ENCODE data around the gene CELSR1. TPM values are rescaled to one million over a fixed set of nuclear protein-coding genes. Genes with fewer than 3 reads are reported as not detected.

CELSR1 gene
- polyA plus RNA-seq, 12 donors, result 1.4 to 24.7 (median 5.0) TPM; not detected in 1

GRCh38 chr22:46574993-46575910, 37.8 kb upstream of the CELSR1 start:
- DNase-seq, result no peak

GRCh38 chr22:46574438-46574992, 37.1 kb upstream of the CELSR1 start:
- no peak for DNase-seq

- DNase-seq, result no peak
These were observed 36.5 kb upstream of the CELSR1 start for GRCh38 chr22:46573781-46574437.

GRCh38 chr22:46572911-46573780, 35.7 kb upstream of the CELSR1 start:
- no peak for DNase-seq

GRCh38 chr22:46571642-46572250, 34.3 kb upstream of the CELSR1 start:
- no peak for DNase-seq

- DNase-seq, result no peak
These were observed 32.7 kb upstream of the CELSR1 start for GRCh38 chr22:46569848-46570695.

- DNase-seq, result no peak
These were observed 31.8 kb upstream of the CELSR1 start for GRCh38 chr22:46569055-46569847.

- no peak for DNase-seq
These were observed 30.8 kb upstream of the CELSR1 start for GRCh38 chr22:46568102-46568809.

- no peak for DNase-seq
These were observed 30.1 kb upstream of the CELSR1 start for GRCh38 chr22:46567471-46567870.

GRCh38 chr22:46564084-46564714, 26.8 kb upstream of the CELSR1 start:
- no peak for DNase-seq

- peak; percentile 64 for DNase-seq
These were observed 26.1 kb upstream of the CELSR1 start for GRCh38 chr22:46563381-46564083.

- DNase-seq, result no peak
These were observed 24.1 kb upstream of the CELSR1 start for GRCh38 chr22:46561435-46561905.

- no peak for DNase-seq
These were observed 23.4 kb upstream of the CELSR1 start for GRCh38 chr22:46560696-46561295.

GRCh38 chr22:46557736-46558480, 20.5 kb upstream of the CELSR1 start:
- DNase-seq, result no peak

- no peak for DNase-seq
These were observed 19.4 kb upstream of the CELSR1 start for GRCh38 chr22:46556775-46557174.

- no peak for DNase-seq
These were observed 15.8 kb upstream of the CELSR1 start for GRCh38 chr22:46553189-46553588.
